ENCODE results near the gene PCP2. TPM values are rescaled to one million over a fixed set of nuclear protein-coding genes. Genes with fewer than 3 reads are reported as not detected.
A peak's percentile ranks its signal among the peaks of the same experiment; 100 is the strongest.

The PCP2 gene
- polyA plus RNA-seq, 2 donors: 0.58 to 1.3 TPM

DNA sequence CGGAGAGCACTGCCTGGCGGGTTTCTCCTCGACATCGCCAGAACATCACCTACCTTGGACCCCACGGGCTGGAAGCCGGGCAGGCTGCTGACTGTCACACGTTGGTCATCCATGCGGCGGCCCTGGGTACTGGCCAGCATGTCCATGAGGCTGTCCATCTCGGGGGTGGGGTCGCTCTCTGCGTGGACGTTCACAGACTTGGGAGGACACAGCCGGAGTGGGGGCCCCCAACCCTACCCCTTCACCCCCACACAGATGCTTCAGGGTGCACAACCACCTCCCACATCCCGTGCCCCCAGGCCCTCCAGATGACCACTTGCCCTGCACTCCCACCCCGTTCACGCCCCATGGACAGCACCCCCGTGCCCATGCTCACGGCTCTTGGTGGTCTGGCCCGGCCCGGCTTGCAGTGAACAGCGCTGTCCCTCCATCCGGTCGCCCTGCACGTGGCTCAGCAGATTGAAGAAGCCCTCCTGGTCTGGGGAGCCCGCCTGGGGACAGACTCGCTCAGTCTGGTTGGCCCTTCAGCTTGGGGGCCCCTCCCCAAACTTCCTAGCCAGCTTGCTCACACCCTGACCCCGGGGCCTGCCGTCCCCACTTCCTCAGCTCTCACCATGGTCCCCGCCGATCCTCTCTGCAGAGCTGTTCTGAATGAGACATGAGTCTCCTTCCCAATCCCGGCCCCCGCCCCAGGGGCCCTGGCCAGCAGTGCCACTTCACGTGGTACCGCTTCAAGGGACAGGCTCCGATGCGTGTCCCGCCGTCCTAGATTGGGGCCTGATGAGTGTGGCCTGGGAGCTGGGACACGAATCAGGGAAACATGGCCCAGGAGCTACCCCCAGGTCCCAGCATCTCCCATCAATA, 947 bp downstream of the PCP2 start:
- H3K36me3 ChIP-seq (ENCODE audit: control insufficient read depth in 2 of 2, insufficient read depth in 2 of 2, low read length in 1 of 2): peaks cover 0 to 10% of the 10 kb centered on the region in 2 donors
- WGBS, 2 donors: 91 to 93% methylated on average over 37 to 40 of the region's 40 CpGs
- H3K27me3 ChIP-seq (ENCODE audit: control insufficient read depth in 1 of 2, insufficient read depth in 2 of 2, low read length in 2 of 2): no peaks in the 10 kb centered on the region
- H3K27ac ChIP-seq (ENCODE audit: low read depth in 2 of 2, low read length in 1 of 2): no peak overlapping the region
- peaks cover 6 to 22% of the 10 kb centered on the region in 2 donors for H3K4me1 ChIP-seq (ENCODE audit: control insufficient read depth in 2 of 2, insufficient read depth in 2 of 2, low read length in 1 of 2)
- no peak overlapping the region for H3K4me3 ChIP-seq (ENCODE audit: low read depth in 1 of 2, low read length in 2 of 2)
- H3K9me3 ChIP-seq (ENCODE audit: control insufficient read depth in 2 of 2, insufficient read depth in 1 of 2, low read depth in 1 of 2, low read length in 1 of 2): no peaks in the 10 kb centered on the region

GRCh38 chr19:7631577-7631976, 1.9 kb downstream of the PCP2 start:
- H3K27ac ChIP-seq (ENCODE audit: low read depth in 2 of 2, low read length in 1 of 2): no peak overlapping the region
- H3K36me3 ChIP-seq (ENCODE audit: control insufficient read depth in 2 of 2, insufficient read depth in 2 of 2, low read length in 1 of 2): peaks cover 0 to 15% of the 10 kb centered on the region in 2 donors
- H3K27me3 ChIP-seq (ENCODE audit: control insufficient read depth in 1 of 2, insufficient read depth in 2 of 2, low read length in 2 of 2): no peaks in the 10 kb centered on the region
- H3K4me3 ChIP-seq (ENCODE audit: low read depth in 1 of 2, low read length in 2 of 2): no peak overlapping the region
- peaks cover 9 to 22% of the 10 kb centered on the region in 2 donors for H3K4me1 ChIP-seq (ENCODE audit: control insufficient read depth in 2 of 2, insufficient read depth in 2 of 2, low read length in 1 of 2)
- no peaks in the 10 kb centered on the region for H3K9me3 ChIP-seq (ENCODE audit: control insufficient read depth in 2 of 2, insufficient read depth in 1 of 2, low read depth in 1 of 2, low read length in 1 of 2)
- 87 to 91% methylated on average over 12 of the region's 12 CpGs for WGBS, 2 donors

DNA sequence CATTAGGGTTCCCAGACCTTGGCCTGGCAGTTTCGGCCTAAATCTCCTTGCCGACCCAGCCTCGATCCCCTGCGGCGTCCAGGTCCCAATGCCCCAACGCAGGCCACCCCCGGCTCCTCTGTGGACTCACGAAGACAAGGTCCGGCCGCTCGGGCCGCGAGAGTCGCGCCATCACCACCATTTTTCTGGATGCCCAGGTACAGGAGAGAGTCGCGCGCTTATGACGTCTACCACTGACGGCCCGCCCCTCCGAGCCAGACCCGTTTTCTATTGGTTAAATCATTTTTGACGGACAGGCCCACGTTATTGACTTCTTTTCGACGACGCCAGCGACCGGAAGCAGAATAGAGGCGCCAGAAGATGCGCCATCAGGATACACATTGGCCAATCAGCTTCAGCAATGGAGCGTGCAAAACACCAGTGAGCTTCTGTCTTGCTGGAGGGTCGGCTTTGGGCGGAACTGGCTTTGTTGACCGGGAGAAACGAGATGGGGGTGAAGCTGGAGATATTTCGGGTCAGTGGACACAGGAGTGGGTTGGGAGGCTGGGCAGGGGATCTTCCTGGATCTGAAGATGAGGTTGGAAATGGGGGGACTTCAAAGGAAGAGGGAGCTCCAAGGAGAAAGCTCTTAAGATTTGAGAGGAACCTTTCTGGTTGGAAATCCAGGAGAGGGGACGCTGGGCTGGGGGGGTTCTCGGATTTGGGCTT, 4.0 kb downstream of the PCP2 start, which contains the start of the genes PET100 and XAB2:
TSS of gene PET100 (plus strand) at position 447 of the 708 bp plus-strand sequence. CDS start at position 488, 41 bp downstream.
TSS of gene XAB2 (minus strand) at position 199 of the 708 bp plus-strand sequence. CDS start at position 181, 18 bp downstream.
- Histone ChIP-seq H3K27me3 (ENCODE audit: control insufficient read depth in 1 of 2, insufficient read depth in 2 of 2, low read length in 2 of 2) (no peaks in the 10 kb centered on the region), H3K9me3 (ENCODE audit: control insufficient read depth in 2 of 2, insufficient read depth in 1 of 2, low read depth in 1 of 2, low read length in 1 of 2) (no peaks in the 10 kb centered on the region), H3K27ac (ENCODE audit: low read depth in 2 of 2, low read length in 1 of 2) (peak within 1 kb of the TSS; percentile 67 to 88), H3K36me3 (ENCODE audit: control insufficient read depth in 2 of 2, insufficient read depth in 2 of 2, low read length in 1 of 2) (peaks cover 0 to 30% of the 10 kb centered on the region in 2 donors), H3K4me1 (ENCODE audit: control insufficient read depth in 2 of 2, insufficient read depth in 2 of 2, low read length in 1 of 2) (peaks cover 9 to 19% of the 10 kb centered on the region in 2 donors), H3K4me3 (ENCODE audit: low read depth in 1 of 2, low read length in 2 of 2) (peak within 1 kb of the TSS; percentile 93 to 95)
- 0% methylated on average over 40 of the region's 40 CpGs for WGBS, 2 donors

DNA sequence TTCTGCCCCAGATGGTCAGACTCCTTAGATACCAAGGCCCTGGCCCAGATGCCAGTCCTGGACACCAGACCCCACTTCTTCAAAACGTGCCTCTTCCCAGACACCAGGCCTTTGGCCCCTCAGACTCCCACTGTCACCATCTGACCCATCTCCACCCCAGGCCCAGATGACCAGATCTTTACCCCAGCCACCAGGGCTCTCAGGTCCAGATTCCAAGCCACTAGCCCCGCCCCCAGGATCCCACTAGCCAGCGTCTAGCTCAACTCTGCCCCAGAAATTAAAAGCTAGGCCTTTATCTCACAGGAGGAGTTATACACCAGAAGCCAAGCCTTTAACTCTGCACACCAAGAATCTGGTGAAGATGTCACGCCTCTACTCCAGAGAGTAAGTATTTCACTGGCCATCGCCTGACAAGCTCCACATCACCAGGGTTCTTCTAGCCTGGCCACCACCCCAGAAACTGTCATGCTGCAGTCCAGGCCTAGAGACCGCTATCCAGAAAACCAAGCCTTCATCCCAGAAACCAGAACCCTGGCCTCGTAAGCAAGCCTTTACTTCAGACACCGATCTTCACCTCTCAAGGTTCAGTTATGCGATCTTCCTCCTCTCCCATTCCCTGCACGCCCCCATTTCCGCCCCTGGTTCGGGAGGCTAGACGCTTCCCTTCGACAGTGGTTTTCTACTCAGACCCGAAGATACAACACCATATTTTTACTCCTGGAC, 4.8 kb downstream of the PCP2 start:
- Histone ChIP-seq H3K27me3 (ENCODE audit: control insufficient read depth in 1 of 2, insufficient read depth in 2 of 2, low read length in 2 of 2) (no peaks in the 10 kb centered on the region), H3K4me1 (ENCODE audit: control insufficient read depth in 2 of 2, insufficient read depth in 2 of 2, low read length in 1 of 2) (peaks cover 9 to 19% of the 10 kb centered on the region in 2 donors), H3K36me3 (ENCODE audit: control insufficient read depth in 2 of 2, insufficient read depth in 2 of 2, low read length in 1 of 2) (peaks cover 0 to 35% of the 10 kb centered on the region in 2 donors), H3K9me3 (ENCODE audit: control insufficient read depth in 2 of 2, insufficient read depth in 1 of 2, low read depth in 1 of 2, low read length in 1 of 2) (no peaks in the 10 kb centered on the region), H3K27ac (ENCODE audit: low read depth in 2 of 2, low read length in 1 of 2) (peak overlapping the region; percentile 67 to 84), H3K4me3 (ENCODE audit: low read depth in 1 of 2, low read length in 2 of 2) (peak overlapping the region; percentile 93 to 95)
- 4 to 5% methylated on average over 15 of the region's 15 CpGs for WGBS, 2 donors

DNA sequence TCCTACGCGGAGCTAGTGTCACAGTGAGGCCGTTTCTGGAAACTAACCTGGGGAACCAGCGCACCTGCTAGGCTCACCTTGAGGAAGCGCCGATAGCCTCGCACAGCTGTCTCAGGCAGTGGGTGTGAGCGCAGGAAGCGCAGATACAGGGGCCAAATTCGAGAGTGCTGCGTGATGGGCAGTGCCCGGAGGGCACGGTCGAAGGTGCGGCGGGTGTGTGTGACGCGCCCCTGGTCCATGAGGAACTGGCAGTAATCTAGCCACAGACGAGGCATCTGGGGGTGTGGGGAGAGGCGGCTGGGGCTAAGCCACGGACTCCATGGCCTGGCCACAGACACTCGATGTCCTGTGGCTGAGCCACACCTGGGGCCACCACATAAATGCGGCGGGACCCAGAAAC, 6.4 kb downstream of the PCP2 start:
- peaks cover 0 to 43% of the 10 kb centered on the region in 2 donors for H3K36me3 ChIP-seq (ENCODE audit: control insufficient read depth in 2 of 2, insufficient read depth in 2 of 2, low read length in 1 of 2)

GRCh38 chr19:7625763-7626372, 7.7 kb downstream of the PCP2 start:
- 96% methylated on average over 34 of the region's 34 CpGs for WGBS, 2 donors
- no peak overlapping the region for H3K27ac ChIP-seq (ENCODE audit: low read depth in 2 of 2, low read length in 1 of 2)
- no peak overlapping the region for H3K4me3 ChIP-seq (ENCODE audit: low read depth in 1 of 2, low read length in 2 of 2)
- peaks cover 0 to 2% of the 10 kb centered on the region in 2 donors for H3K9me3 ChIP-seq (ENCODE audit: control insufficient read depth in 2 of 2, insufficient read depth in 1 of 2, low read depth in 1 of 2, low read length in 1 of 2)
- H3K4me1 ChIP-seq (ENCODE audit: control insufficient read depth in 2 of 2, insufficient read depth in 2 of 2, low read length in 1 of 2): peaks cover 9 to 22% of the 10 kb centered on the region in 2 donors
- no peaks in the 10 kb centered on the region for H3K27me3 ChIP-seq (ENCODE audit: control insufficient read depth in 1 of 2, insufficient read depth in 2 of 2, low read length in 2 of 2)
- H3K36me3 ChIP-seq (ENCODE audit: control insufficient read depth in 2 of 2, insufficient read depth in 2 of 2, low read length in 1 of 2): peaks cover 5 to 52% of the 10 kb centered on the region in 2 donors

More for the DNA sequence above, 6.4 kb downstream of the PCP2 start:
- peaks cover 9 to 22% of the 10 kb centered on the region in 2 donors for H3K4me1 ChIP-seq (ENCODE audit: control insufficient read depth in 2 of 2, insufficient read depth in 2 of 2, low read length in 1 of 2)
- peaks cover 0 to 2% of the 10 kb centered on the region in 2 donors for H3K9me3 ChIP-seq (ENCODE audit: control insufficient read depth in 2 of 2, insufficient read depth in 1 of 2, low read depth in 1 of 2, low read length in 1 of 2)
- H3K4me3 ChIP-seq (ENCODE audit: low read depth in 1 of 2, low read length in 2 of 2): no peak overlapping the region
- no peak overlapping the region for H3K27ac ChIP-seq (ENCODE audit: low read depth in 2 of 2, low read length in 1 of 2)
- no peaks in the 10 kb centered on the region for H3K27me3 ChIP-seq (ENCODE audit: control insufficient read depth in 1 of 2, insufficient read depth in 2 of 2, low read length in 2 of 2)
- 88 to 93% methylated on average over 24 of the region's 24 CpGs for WGBS, 2 donors

GRCh38 chr19:7624810-7625209, 8.7 kb downstream of the PCP2 start:
- peaks cover 10 to 62% of the 10 kb centered on the region in 2 donors for H3K36me3 ChIP-seq (ENCODE audit: control insufficient read depth in 2 of 2, insufficient read depth in 2 of 2, low read length in 1 of 2)
- no peak overlapping the region for H3K4me3 ChIP-seq (ENCODE audit: low read depth in 1 of 2, low read length in 2 of 2)
- H3K27me3 ChIP-seq (ENCODE audit: control insufficient read depth in 1 of 2, insufficient read depth in 2 of 2, low read length in 2 of 2): no peaks in the 10 kb centered on the region
- H3K9me3 ChIP-seq (ENCODE audit: control insufficient read depth in 2 of 2, insufficient read depth in 1 of 2, low read depth in 1 of 2, low read length in 1 of 2): peaks cover 0 to 2% of the 10 kb centered on the region in 2 donors
- H3K27ac ChIP-seq (ENCODE audit: low read depth in 2 of 2, low read length in 1 of 2): no peak overlapping the region
- WGBS, 2 donors: 90 to 93% methylated on average over 17 of the region's 17 CpGs
- H3K4me1 ChIP-seq (ENCODE audit: control insufficient read depth in 2 of 2, insufficient read depth in 2 of 2, low read length in 1 of 2): peaks cover 6 to 21% of the 10 kb centered on the region in 2 donors

DNA sequence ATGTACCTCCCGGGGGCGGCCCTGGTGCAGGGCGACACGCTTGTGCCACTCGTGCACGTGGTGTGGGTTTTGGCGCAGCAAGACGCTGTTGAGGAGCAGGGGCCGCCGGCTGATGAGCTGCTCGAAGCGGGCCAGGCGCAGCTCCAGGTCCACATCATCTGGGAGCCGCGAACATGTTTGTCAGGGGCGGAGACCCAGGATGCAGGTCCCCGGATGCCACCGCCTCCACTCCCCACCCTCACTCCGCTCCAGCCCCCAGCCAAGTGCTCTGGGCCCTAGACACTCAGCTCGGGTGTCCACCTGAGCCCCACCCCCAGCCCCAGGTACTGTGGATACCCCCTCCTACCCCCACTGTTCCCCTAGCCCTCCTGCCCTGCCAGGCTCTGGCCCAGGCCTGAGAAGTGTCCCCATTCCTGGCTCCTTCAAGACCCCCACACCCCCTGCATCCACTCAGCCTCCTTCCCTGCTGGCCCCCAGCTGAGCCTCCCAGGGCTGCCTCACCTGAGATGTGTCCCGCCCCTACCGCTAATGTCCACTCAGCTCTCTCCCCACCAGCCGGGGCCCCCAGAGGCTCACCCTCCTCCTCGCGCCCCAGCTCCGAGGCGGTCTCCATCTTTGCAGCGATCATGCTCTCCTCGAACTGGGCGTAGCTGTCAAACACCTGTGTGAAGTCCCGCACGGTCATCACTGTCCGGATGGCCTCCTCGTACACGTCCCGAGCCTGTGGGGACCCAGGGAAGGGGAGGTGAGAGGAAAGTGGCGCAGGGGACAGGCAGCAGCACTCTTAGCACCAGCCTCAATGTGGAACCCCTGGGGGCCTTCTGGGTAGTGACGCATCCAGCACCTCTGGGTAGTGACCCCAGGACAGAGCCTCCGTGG, 9.6 kb downstream of the PCP2 start:
- Histone ChIP-seq H3K9me3 (ENCODE audit: control insufficient read depth in 2 of 2, insufficient read depth in 1 of 2, low read depth in 1 of 2, low read length in 1 of 2) (peaks cover 0 to 2% of the 10 kb centered on the region in 2 donors), H3K27ac (ENCODE audit: low read depth in 2 of 2, low read length in 1 of 2) (no peak overlapping the region), H3K4me3 (ENCODE audit: low read depth in 1 of 2, low read length in 2 of 2) (no peak overlapping the region), H3K4me1 (ENCODE audit: control insufficient read depth in 2 of 2, insufficient read depth in 2 of 2, low read length in 1 of 2) (peaks cover 8 to 25% of the 10 kb centered on the region in 2 donors), H3K36me3 (ENCODE audit: control insufficient read depth in 2 of 2, insufficient read depth in 2 of 2, low read length in 1 of 2) (peaks cover 10 to 69% of the 10 kb centered on the region in 2 donors), H3K27me3 (ENCODE audit: control insufficient read depth in 1 of 2, insufficient read depth in 2 of 2, low read length in 2 of 2) (no peaks in the 10 kb centered on the region)
- WGBS, 2 donors: 93% methylated on average over 36 to 39 of the region's 39 CpGs

Data from esophagus (tissue), 2 donors.